ENCODE data around the gene CRELD1. TPM values are rescaled to one million over a fixed set of nuclear protein-coding genes. Genes with fewer than 3 reads are reported as not detected.

The CRELD1 gene
- total RNA-seq, 1 donor from 2014 or later = 92.6 TPM

DNA sequence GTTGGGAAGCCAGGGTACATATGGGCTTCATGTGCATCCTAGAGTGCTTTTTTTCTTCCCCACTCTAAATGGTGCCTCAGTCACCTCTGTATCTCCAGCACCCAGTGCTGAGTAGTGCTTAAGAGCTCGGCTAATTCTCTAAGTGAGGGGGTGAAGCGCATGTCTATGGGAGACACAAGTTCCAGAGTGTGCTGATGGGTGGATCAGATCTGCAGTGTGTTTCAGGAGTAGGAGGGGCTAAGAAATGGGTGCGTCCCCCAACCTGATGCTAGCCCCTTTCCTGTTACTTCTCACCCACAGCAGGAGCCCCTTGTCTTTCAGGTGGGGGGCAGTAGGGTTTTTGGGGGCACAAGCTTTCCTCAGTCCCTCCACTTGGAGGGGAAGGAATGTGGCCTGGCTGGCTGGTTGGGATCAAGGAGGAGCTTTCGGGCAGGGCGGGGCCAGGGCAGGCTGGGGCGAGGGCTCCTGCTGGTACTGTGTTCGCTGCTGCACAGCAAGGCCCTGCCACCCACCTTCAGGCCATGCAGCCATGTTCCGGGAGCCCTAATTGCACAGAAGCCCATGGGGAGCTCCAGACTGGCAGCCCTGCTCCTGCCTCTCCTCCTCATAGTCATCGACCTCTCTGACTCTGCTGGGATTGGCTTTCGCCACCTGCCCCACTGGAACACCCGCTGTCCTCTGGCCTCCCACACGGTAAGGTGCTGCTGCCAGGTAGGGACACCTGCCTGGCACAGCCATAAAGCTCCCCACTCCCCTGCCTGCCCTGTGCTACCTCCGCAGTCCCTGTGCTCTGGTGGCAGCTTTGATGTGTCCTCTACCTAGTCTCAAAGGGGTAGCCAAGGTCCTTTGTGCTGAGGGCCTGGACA is 31.0 kb upstream of the CRELD1 start, which contains the start of gene IL17RE:
TSS of gene IL17RE (plus strand) at position 477 of the 866 bp plus-strand sequence. CDS start at position 562, 85 bp downstream.
- Mint-ChIP-seq H3K27ac (ENCODE audit: unreplicated experiment) (no peak within 1 kb of the TSS), H3K4me3 (ENCODE audit: unreplicated experiment) (no peak within 1 kb of the TSS), H3K9me3 (ENCODE audit: unreplicated experiment) (no peaks in the 10 kb centered on the region), H3K36me3 (ENCODE audit: unreplicated experiment) (no peaks in the 10 kb centered on the region), H3K4me1 (ENCODE audit: low read depth, unreplicated experiment) (peaks cover 2% of the 10 kb centered on the region), H3K27me3 (ENCODE audit: unreplicated experiment) (peaks cover 5% of the 10 kb centered on the region)
- DNase-seq = no peak
- TF ChIP-seq CTCF (IDR thresholded peaks at IDR 0.05; ENCODE audit: partially characterized antibody, unreplicated experiment) = no peak

GRCh38 chr3:9903238-9903624 is 30.4 kb upstream of the CRELD1 start:
- no peak for DNase-seq
- Mint-ChIP-seq H3K4me3 (ENCODE audit: unreplicated experiment) (no peak overlapping the region), H3K27me3 (ENCODE audit: unreplicated experiment) (peaks cover 5% of the 10 kb centered on the region), H3K9me3 (ENCODE audit: unreplicated experiment) (no peaks in the 10 kb centered on the region), H3K27ac (ENCODE audit: unreplicated experiment) (no peak overlapping the region), H3K36me3 (ENCODE audit: unreplicated experiment) (no peaks in the 10 kb centered on the region), H3K4me1 (ENCODE audit: low read depth, unreplicated experiment) (peaks cover 2% of the 10 kb centered on the region)
- no peak for TF ChIP-seq CTCF (IDR thresholded peaks at IDR 0.05; ENCODE audit: partially characterized antibody, unreplicated experiment)

DNA sequence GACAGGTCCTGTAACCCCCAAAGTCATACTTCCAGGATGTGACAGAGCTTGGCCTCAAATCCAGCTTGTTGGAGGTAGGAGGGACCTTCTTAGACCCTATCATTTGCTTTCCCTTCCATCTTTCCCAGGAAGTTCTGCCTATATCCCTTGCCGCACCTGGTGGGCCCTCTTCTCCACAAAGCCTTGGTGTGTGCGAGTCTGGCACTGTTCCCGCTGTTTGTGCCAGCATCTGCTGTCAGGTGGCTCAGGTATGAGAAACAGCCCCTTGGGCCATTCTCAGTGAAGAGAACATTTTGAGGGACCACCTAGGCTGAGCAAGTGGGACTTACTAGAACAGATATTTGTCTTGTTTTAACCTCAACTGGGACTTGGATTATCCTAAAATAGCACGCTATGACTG is 29.7 kb upstream of the CRELD1 start:
- no peak overlapping the region for H3K27ac Mint-ChIP-seq (ENCODE audit: unreplicated experiment)
- H3K4me3 Mint-ChIP-seq (ENCODE audit: unreplicated experiment) = no peak overlapping the region
- no peaks in the 10 kb centered on the region for H3K36me3 Mint-ChIP-seq (ENCODE audit: unreplicated experiment)
- no peak for TF ChIP-seq CTCF (IDR thresholded peaks at IDR 0.05; ENCODE audit: partially characterized antibody, unreplicated experiment)
- H3K4me1 Mint-ChIP-seq (ENCODE audit: low read depth, unreplicated experiment) = peaks cover 2% of the 10 kb centered on the region
- DNase-seq = no peak
- no peaks in the 10 kb centered on the region for H3K9me3 Mint-ChIP-seq (ENCODE audit: unreplicated experiment)
- no peaks in the 10 kb centered on the region for H3K27me3 Mint-ChIP-seq (ENCODE audit: unreplicated experiment)

GRCh38 chr3:9906480-9906879 is 27.2 kb upstream of the CRELD1 start:
- Mint-ChIP-seq H3K27ac (ENCODE audit: unreplicated experiment) (no peak overlapping the region), H3K4me3 (ENCODE audit: unreplicated experiment) (no peak overlapping the region), H3K9me3 (ENCODE audit: unreplicated experiment) (no peaks in the 10 kb centered on the region), H3K36me3 (ENCODE audit: unreplicated experiment) (no peaks in the 10 kb centered on the region), H3K27me3 (ENCODE audit: unreplicated experiment) (no peaks in the 10 kb centered on the region), H3K4me1 (ENCODE audit: low read depth, unreplicated experiment) (peaks cover 2% of the 10 kb centered on the region)
- no peak for TF ChIP-seq CTCF (IDR thresholded peaks at IDR 0.05; ENCODE audit: partially characterized antibody, unreplicated experiment)
- DNase-seq = no peak

GRCh38 chr3:9908286-9908685 is 25.3 kb upstream of the CRELD1 start:
- TF ChIP-seq CTCF (IDR thresholded peaks at IDR 0.05; ENCODE audit: partially characterized antibody, unreplicated experiment) = no peak
- Mint-ChIP-seq H3K9me3 (ENCODE audit: unreplicated experiment) (peaks cover 4% of the 10 kb centered on the region), H3K27me3 (ENCODE audit: unreplicated experiment) (peaks cover 4% of the 10 kb centered on the region), H3K27ac (ENCODE audit: unreplicated experiment) (no peak overlapping the region), H3K36me3 (ENCODE audit: unreplicated experiment) (peaks cover 6% of the 10 kb centered on the region), H3K4me3 (ENCODE audit: unreplicated experiment) (no peak overlapping the region), H3K4me1 (ENCODE audit: low read depth, unreplicated experiment) (no peaks in the 10 kb centered on the region)
- no peak for DNase-seq

Measured in glutamatergic neuron (in vitro differentiated cells).